WTC11 (cell line): Measurements from ENCODE around the gene SLC30A2. TPM values are rescaled to one million over a fixed set of nuclear protein-coding genes. Genes with fewer than 3 reads are reported as not detected.

Experiments used
- ATAC-seq: fragments of 200-7000 bp; cut with Tn5 transposase; 2 replicates; pipeline ENCODE4 v1.10.0; 2021; ENCODE audit warnings: mild to moderate bottlenecking, moderate library complexity
- CTCF ChIA-PET: fragments of 300-600 bp; sonication (Branson Sonifier 250); formaldehyde crosslinking; loops from one replicate; lab custom pipeline; 2021; ENCODE audit warnings: antibody characterized with exemption; lab: Charles Lee
- POLR2A ChIA-PET: fragments of 350-600 bp; sonication (Branson Sonifier 250); formaldehyde crosslinking; loops from one replicate; lab custom pipeline; 2021; ENCODE audit warnings: antibody characterized with exemption; lab: Charles Lee
- DNase-seq: peaks from one replicate; pipeline ENCODE4 v3.0.0; 2021; ENCODE audit warnings: low spot score
- H3K27ac Mint-ChIP-seq: 2 replicates; pipeline ENCODE4 v1.8.0; 2021; ENCODE audit warnings: mixed read lengths
- H3K27me3 Mint-ChIP-seq: 2 replicates; pipeline ENCODE4 v1.8.0; 2021; ENCODE audit warnings: low read depth, mild to moderate bottlenecking, moderate library complexity, mixed read lengths
- H3K36me3 Mint-ChIP-seq: 2 replicates; pipeline ENCODE4 v1.8.0; 2021; ENCODE audit warnings: mixed read lengths
- H3K4me1 Mint-ChIP-seq: 2 replicates; pipeline ENCODE4 v1.8.0; 2022; ENCODE audit warnings: mixed read lengths
- H3K4me3 Mint-ChIP-seq: 2 replicates; pipeline ENCODE4 v1.8.0; 2021; ENCODE audit warnings: mild to moderate bottlenecking, moderate library complexity, mixed read lengths
- H3K9me3 Mint-ChIP-seq: 2 replicates; pipeline ENCODE4 v1.8.0; 2021; ENCODE audit warnings: mixed read lengths
- AR ChIP-seq: fragments of 250-450 bp; sonication (Bioruptor Pico); IDR thresholded peaks from 2 replicates; pipeline ENCODE4 v1.9.0; 2021; ENCODE audit warnings: mild to moderate bottlenecking
- ARID4B ChIP-seq: sonication (generic); formaldehyde crosslinking; IDR thresholded peaks from 2 replicates; pipeline ENCODE4 v1.8.0; 2023; ENCODE audit warnings: missing genetic modification reagents, mild to moderate bottlenecking, borderline replicate concordance
- E2F4 ChIP-seq: sonication (generic); formaldehyde crosslinking; IDR thresholded peaks from 2 replicates; pipeline ENCODE4 v1.8.1; 2022; ENCODE audit warnings: low read depth, mild to moderate bottlenecking, moderate library complexity, missing genetic modification reagents, borderline replicate concordance
- E2F5 ChIP-seq: sonication (generic); formaldehyde crosslinking; IDR thresholded peaks from 2 replicates; pipeline ENCODE4 v1.8.1; 2022; ENCODE audit warnings: mild to moderate bottlenecking, moderate library complexity, missing genetic modification reagents
- ELF4 ChIP-seq: sonication (generic); formaldehyde crosslinking; IDR thresholded peaks from 2 replicates; pipeline ENCODE4 v1.8.1; 2022; ENCODE audit warnings: low read depth, mild to moderate bottlenecking, moderate library complexity, missing genetic modification reagents
- EMX1 ChIP-seq: fragments of 250-450 bp; sonication (Bioruptor Pico); IDR thresholded peaks from 2 replicates; pipeline ENCODE4 v1.8.0; 2021; ENCODE audit warnings: mild to moderate bottlenecking
- ETV6 ChIP-seq: sonication (generic); formaldehyde crosslinking; IDR thresholded peaks from 2 replicates; pipeline ENCODE4 v1.8.1; 2022; ENCODE audit warnings: mild to moderate bottlenecking, missing genetic modification reagents
- FOXK1 ChIP-seq: sonication (generic); formaldehyde crosslinking; IDR thresholded peaks from 2 replicates; pipeline ENCODE4 v1.8.0; 2022; ENCODE audit warnings: mild to moderate bottlenecking, moderate library complexity, missing genetic modification reagents
- FOXP1 ChIP-seq: sonication (generic); formaldehyde crosslinking; IDR thresholded peaks from 2 replicates; pipeline ENCODE4 v1.8.0; 2022; ENCODE audit warnings: missing genetic modification reagents, mild to moderate bottlenecking, moderate library complexity, borderline replicate concordance
- GABPB1 ChIP-seq: sonication (generic); formaldehyde crosslinking; IDR thresholded peaks from 2 replicates; pipeline ENCODE4 v1.8.1; 2023; ENCODE audit warnings: mild to moderate bottlenecking, missing genetic modification reagents
- HMGXB4 ChIP-seq: sonication (generic); formaldehyde crosslinking; IDR thresholded peaks from 2 replicates; pipeline ENCODE4 v1.8.1; 2023; ENCODE audit warnings: mild to moderate bottlenecking, moderate library complexity, missing genetic modification reagents
- IRF1 ChIP-seq: sonication (generic); formaldehyde crosslinking; IDR thresholded peaks from 2 replicates; pipeline ENCODE4 v1.8.0; 2023; ENCODE audit warnings: missing genetic modification reagents
- PREB ChIP-seq: sonication (generic); formaldehyde crosslinking; IDR thresholded peaks from 2 replicates; pipeline ENCODE4 v1.8.1; 2022; ENCODE audit warnings: mild to moderate bottlenecking, missing genetic modification reagents, moderate library complexity, borderline replicate concordance
- RORB ChIP-seq: fragments of 250-450 bp; sonication (Bioruptor Pico); IDR thresholded peaks from 2 replicates; pipeline ENCODE4 v1.9.0; 2021; ENCODE audit warnings: mild to moderate bottlenecking
- TEAD1 ChIP-seq: sonication (generic); formaldehyde crosslinking; IDR thresholded peaks from 2 replicates; pipeline ENCODE4 v1.8.0; 2022; ENCODE audit warnings: mild to moderate bottlenecking, missing genetic modification reagents
- TEAD4 ChIP-seq: sonication (generic); formaldehyde crosslinking; IDR thresholded peaks from 2 replicates; pipeline ENCODE4 v1.8.0; 2022; ENCODE audit warnings: mild to moderate bottlenecking, missing genetic modification reagents
- USF1 ChIP-seq: sonication (generic); formaldehyde crosslinking; IDR thresholded peaks from 2 replicates; pipeline ENCODE4 v1.8.0; 2022; ENCODE audit warnings: mild to moderate bottlenecking, missing genetic modification reagents
- ZNF138 ChIP-seq: sonication (generic); formaldehyde crosslinking; conservative IDR thresholded peaks from 2 replicates; pipeline ENCODE4 v1.8.1; 2022; ENCODE audit warnings: mild to moderate bottlenecking, moderate library complexity, missing genetic modification reagents
- ZNF423 ChIP-seq: fragments of 250-450 bp; sonication (Bioruptor Pico); IDR thresholded peaks from 2 replicates; pipeline ENCODE4 v2.1.2; 2022; ENCODE audit warnings: mild to moderate bottlenecking, moderate library complexity
- total RNA-seq: library from RNA; stranded (reverse); gene quantifications from 3 replicates; pipeline ENCODE4 v1.2.3, GENCODE V29; 2021

The SLC30A2 gene
- total RNA-seq, 1 experiment from 2014 or later: 0.15 TPM

- POLR2A ChIA-PET: no interaction called here
- ATAC-seq (no peak), DNase-seq (no peak)
- no peak overlapping the region for H3K4me3 Mint-ChIP-seq
- H3K4me1 Mint-ChIP-seq: no peaks in the 10 kb centered on the region
- no peak overlapping the region for H3K27ac Mint-ChIP-seq
- no peak for TF ChIP-seq ZNF138 (CRISPR knock-in tag)
- TF ChIP-seq RORB (CRISPR knock-in tag): no peak
- TF ChIP-seq FOXP1 (CRISPR knock-in tag): no peak
- no peak for TF ChIP-seq E2F4 (CRISPR knock-in tag)
- TF ChIP-seq ARID4B: no peak
- no peak for TF ChIP-seq USF1 (CRISPR knock-in tag)
- TF ChIP-seq ZNF423: no peak
- no peak for TF ChIP-seq EMX1 (CRISPR knock-in tag)
- no peak for TF ChIP-seq ETV6 (CRISPR knock-in tag)
- no peak for TF ChIP-seq E2F5 (CRISPR knock-in tag)
- no peak for TF ChIP-seq ELF4 (CRISPR knock-in tag)
- TF ChIP-seq HMGXB4 (CRISPR knock-in tag): no peak
- no peak for TF ChIP-seq TEAD1
- TF ChIP-seq FOXK1 (CRISPR knock-in tag): no peak
- TF ChIP-seq TEAD4: no peak
- TF ChIP-seq AR (CRISPR knock-in tag): no peak
- no peak for TF ChIP-seq PREB
- no peak for TF ChIP-seq IRF1 (CRISPR knock-in tag)
- no peak for TF ChIP-seq GABPB1
- H3K9me3 Mint-ChIP-seq: no peaks in the 10 kb centered on the region
- H3K27me3 Mint-ChIP-seq: peaks cover 17% of the 10 kb centered on the region
- CTCF ChIA-PET: interaction anchor here (0.7 to 2.2 kb wide), 3 partner anchors 22 to 87 kb away, joined by 3 to 16 read pairs (median 4); no protein-coding TSS in a partner anchor
- no peaks in the 10 kb centered on the region for H3K36me3 Mint-ChIP-seq
These were observed 12.2 kb upstream of the SLC30A2 start for GRCh38 chr1:26058052-26058595.
